Adrenal gland (tissue), 5 donors: Measurements from ENCODE around the gene KIAA1328.

Source experiments
- POLR2A ChIP-seq, 2 donors: fragments of 450-650 bp; IDR thresholded peaks; one replicate each; pipeline ENCODE4 v1.6.1; 2017; ENCODE audit warnings: antibody characterized with exemption in 2 of 2, mild to moderate bottlenecking in 2 of 2, moderate library complexity in 1 of 2
- TF ChIP-seq, protein P1 (sequence below), 6 experiments: fragments of 450-650 bp in 4 of 6; fragments of 200-600 bp in 2 of 6; sonication (generic) in 1 of 6; IDR thresholded peaks; 1 replicate in 5 of 6; 2 replicates in 1 of 6; pipeline versions ENCODE4 v1.5.1 to v1.8.0; 2016 to 2021; ENCODE audit warnings: antibody characterized with exemption in 6 of 6, mild to moderate bottlenecking in 2 of 6, moderate library complexity in 1 of 6
- donor health status: DM: no; HTN: no; CAD: no.

DNA sequence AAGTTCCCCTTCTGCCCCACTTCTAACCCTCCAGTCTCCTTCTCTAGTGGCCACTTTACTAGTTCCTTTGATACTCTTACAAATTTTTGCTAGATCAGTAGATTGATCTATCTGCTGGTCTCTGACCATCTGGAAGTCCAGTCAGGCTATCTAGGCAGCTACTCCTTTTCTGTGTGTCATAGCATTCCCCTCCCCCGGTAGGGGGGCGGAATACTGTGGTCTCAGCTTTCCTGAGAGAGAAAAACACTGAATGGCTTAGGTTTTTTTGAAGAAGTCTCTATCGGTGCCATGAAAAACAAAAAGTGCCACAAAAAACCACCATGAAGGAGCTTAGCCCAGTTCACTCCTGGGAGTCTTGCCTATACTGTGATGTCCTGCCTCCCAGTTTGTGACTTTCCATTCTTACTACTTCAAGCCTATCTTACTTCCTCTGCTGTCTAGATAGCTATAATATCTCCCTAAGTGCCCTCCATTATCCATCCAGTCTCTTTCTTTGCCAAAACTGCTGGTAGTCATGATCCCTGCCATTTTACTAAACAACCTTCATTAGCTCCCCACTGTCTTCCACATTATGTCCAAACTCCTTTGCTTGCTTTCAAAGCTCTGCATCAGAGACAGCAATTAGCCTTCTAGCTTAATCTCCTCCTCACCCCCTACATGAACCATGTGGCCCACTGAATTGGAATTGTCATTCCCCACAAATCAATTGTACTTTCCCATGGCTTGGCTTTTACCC lies 30.0 kb upstream of the KIAA1328 start:
- TF ChIP-seq, protein P1, sequence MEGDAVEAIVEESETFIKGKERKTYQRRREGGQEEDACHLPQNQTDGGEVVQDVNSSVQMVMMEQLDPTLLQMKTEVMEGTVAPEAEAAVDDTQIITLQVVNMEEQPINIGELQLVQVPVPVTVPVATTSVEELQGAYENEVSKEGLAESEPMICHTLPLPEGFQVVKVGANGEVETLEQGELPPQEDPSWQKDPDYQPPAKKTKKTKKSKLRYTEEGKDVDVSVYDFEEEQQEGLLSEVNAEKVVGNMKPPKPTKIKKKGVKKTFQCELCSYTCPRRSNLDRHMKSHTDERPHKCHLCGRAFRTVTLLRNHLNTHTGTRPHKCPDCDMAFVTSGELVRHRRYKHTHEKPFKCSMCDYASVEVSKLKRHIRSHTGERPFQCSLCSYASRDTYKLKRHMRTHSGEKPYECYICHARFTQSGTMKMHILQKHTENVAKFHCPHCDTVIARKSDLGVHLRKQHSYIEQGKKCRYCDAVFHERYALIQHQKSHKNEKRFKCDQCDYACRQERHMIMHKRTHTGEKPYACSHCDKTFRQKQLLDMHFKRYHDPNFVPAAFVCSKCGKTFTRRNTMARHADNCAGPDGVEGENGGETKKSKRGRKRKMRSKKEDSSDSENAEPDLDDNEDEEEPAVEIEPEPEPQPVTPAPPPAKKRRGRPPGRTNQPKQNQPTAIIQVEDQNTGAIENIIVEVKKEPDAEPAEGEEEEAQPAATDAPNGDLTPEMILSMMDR (IDR thresholded peaks at IDR 0.05): no peak
- no peak for TF ChIP-seq POLR2A (IDR thresholded peaks at IDR 0.05)
